ENCODE measurements around the gene OR8A1.
A peak's percentile ranks its signal among the peaks of the same experiment; 100 is the strongest.

The OR8A1 gene

GRCh38 chr11:124569697-124570096 lies at the start of gene OR8A1:
Gene OR8A1 (plus strand): TSS chr11:124569997. CDS start chr11:124570120, 123 bp downstream.
- no peak for DNase-seq

DNA sequence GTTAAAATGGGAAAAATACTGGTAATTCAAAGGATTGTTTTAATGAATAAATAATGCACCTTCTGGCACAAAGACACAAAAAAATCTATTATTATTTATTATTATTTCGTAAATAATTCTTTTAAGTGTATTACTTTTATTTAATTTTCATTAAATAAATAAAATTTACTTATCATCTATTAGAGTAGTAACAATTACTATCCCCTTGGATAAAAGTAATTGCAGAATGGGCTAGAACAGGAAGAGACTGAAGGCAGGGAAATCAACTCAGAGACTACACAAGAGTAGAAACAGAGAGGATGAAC lies 49.3 kb upstream of the OR8A1 start:
- DNase-seq: no peak

DNA sequence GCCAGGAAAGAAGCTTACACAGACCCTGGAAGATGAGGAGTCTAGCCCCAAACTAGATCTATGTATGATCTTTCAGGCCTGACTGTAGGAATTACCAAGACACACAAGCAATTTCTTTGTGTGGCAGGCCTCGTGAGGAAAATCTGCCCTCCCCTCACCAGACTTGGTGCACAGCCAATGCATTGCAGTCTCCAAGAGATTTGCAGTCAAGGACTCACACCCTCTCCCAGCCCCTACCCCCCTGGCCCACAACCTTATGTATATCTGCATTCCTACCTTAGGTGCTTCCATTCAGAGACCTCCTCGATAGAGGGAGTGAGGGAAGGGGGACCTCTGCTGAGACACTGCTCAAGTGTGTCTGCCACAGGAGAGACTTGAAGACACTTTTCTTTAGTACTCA lies 36.2 kb upstream of the OR8A1 start:
- DNase-seq: no peak

- DNase-seq: no peak
Measured at GRCh38 chr11:124534051-124534450, 35.7 kb upstream of the OR8A1 start.

- DNase-seq: no peak
Measured at GRCh38 chr11:124535552-124536232, 34.1 kb upstream of the OR8A1 start.

DNA sequence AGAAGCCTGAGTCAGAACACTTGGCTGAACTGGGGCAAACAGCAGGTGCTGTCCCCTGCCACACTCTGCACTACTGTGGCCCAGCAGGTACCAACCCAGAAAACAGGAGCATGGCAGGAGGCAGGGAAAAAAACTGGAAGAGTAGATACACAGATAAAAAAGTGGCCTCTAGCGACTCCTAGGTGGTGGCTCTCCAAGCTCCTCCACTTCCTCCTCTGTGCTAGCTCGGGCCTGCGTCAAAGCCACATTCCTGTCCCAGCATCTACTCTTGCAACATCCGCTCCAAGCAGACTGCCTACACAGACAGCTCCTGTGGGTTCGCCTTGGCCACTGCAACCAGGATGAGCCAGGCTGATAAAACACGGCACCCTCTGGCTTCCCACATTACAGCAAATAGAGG lies 33.3 kb upstream of the OR8A1 start:
- no peak for DNase-seq

DNA sequence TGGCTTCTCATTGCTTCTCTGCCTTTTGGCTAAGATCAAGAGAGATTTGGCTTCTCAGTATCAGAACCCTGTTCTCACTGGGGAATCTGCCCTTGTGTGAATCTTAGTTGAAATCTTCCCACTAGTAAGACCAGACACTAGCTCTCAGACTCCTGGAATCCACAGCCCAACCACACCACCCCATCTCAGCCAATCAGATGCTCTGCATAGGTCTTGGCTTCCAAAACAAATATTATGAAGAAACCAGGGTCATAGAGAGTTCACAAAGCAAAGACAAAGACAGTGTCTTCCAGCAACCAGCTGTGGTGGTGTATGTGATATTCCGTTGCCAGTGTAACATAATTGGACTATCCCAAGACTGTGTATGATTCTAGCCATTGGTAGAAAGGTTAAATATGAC lies 31.8 kb upstream of the OR8A1 start:
- DNase-seq: no peak

- no peak for DNase-seq
Measured at GRCh38 chr11:124541204-124541603, 28.6 kb upstream of the OR8A1 start.

DNA sequence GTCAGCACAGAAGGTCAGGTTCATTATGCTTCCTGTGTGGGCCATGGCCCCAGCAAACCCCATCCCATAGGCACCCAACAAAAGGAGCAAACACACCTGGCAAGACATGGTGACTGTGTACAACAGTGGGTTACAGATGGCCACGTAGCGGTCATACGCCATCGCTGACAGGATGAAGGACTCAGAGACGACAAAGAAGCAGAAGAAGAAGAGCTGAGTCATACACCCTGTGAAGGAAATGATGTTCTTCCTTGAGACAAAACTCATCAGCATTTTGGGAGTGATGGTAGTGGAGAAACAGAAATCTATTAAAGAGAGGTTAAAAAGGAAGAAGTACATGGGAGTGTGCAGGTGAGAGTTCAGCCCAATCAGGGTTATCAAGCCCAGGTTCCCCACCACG lies 26.7 kb upstream of the OR8A1 start:
- DNase-seq: no peak

DNA sequence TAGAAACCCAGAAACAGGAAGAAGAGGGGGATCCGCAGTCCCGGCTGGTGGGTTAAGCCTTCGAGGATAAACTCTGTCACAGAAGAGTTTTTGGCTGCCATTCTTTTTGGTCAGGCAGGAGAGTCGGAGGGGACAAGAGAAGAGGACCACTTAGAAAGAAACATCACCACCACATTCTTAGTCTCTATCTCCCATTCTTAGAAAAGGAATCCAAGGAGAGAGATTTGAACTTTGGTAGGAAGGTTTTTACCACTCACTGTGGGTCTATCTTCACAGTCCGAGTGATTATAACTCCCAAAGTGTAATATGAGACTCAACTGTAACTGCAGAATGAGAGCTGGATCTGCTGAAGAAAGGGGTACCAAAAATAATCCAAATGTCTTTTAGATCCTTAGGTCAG lies 26.2 kb upstream of the OR8A1 start, which contains the start of gene OR8B12:
Gene OR8B12 (minus strand): TSS at position 101 of the 400 bp plus-strand sequence. CDS start 0 bp downstream, at position 101.
- no peak for DNase-seq

GRCh38 chr11:124551189-124551588 lies 18.6 kb upstream of the OR8A1 start:
- DNase-seq: no peak

- no peak for DNase-seq
Measured at GRCh38 chr11:124551987-124552386, 17.8 kb upstream of the OR8A1 start.

DNA sequence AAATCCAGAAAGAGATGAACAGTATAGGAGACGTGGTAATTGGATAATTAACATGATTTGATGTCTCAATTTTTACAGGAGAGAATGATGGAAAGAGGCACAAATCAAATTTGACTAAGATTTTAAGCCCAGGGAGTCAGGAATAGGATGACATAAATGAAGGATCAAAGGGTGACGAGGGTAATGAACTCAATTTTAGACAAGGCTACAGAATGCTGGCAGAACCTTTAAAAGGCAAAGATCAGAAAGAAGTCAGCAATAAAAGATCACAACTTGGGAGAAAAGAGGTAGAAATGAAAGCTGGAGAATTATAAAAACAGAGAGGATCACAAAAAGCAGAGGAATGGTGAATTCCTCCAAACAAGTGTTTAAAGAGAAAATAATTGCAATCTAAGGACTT lies 13.0 kb upstream of the OR8A1 start:
- no peak for DNase-seq

GRCh38 chr11:124570160-124570559 lies 363 bp downstream of the OR8A1 start:
- no peak for DNase-seq

GRCh38 chr11:124577716-124578427 lies 8.1 kb downstream of the OR8A1 start:
- no peak for DNase-seq

DNA sequence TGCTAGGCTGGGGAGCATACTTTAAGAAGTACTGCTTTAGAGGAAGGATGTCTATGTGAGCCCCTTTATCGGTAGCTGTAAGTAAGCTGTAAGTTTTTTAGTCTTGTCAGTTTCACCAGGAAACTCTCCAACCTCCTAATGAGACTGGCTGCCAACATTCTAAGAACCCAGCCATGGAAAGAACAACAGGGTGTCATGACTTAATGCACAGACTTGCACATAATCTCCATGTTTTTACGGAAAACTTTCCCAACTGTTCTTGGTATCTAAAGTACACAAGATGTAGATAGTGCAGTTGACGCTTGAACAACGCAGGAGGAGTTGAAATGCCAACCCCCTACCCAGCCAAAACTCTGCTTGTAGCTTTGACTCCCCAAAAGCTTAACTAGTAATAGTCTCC lies 9.0 kb downstream of the OR8A1 start:
- no peak for DNase-seq

GRCh38 chr11:124581817-124582216 lies 12.0 kb downstream of the OR8A1 start:
- DNase-seq: no peak

- no peak for DNase-seq
Measured at GRCh38 chr11:124582565-124582964, 12.8 kb downstream of the OR8A1 start.

DNA sequence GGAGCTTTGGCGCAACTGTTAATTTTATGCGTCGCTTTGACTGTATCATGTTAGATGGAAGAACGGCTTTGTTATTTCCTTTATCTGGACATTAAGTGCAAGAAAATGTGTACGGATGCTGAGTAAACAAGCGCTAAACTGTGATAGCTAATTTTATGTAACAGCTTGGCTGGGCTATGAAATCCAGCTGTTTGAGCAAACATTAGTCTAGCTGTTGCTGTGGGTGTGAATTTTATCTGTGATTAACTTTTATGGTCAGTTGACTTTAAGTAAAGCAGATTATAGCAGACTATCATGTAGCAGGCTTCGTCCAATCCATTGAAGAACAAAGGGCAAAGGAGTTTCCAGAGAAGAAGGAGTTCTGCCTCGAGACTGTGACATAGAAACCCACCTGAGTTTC lies 14.0 kb downstream of the OR8A1 start:
- no peak for DNase-seq

DNA sequence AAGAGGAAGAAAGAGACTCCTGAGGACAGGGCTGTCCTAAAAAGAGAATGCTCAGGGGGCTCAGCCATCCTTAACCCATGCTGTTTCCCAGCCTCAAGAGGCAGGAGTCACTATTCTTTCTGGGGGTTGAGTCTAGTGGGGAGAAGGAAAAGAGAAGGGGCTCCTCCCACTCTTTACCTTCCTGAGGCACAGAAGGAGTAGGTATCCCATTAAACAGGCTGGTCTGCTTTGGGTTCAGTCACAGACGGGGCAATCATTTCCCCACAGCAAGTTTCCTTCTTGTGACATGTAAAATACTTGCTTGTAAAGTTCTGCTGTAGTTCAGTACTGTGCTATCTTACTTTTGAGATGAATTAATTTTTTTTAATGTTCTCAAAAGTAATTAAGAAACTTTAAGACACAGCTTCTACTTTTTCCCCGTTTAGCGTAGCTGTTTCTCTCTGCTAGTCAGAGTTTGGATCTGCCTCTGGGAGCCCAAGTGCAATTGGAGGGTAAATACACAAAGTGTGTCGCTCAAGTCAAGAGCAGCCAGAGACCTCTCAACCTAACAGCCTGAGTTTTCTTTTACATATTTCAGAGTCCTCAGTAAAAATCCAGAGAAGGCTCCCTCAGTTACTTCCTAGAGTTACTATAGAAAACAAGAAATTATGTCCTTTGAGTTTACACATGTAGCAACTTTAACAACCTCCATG lies 15.0 kb downstream of the OR8A1 start:
- no peak for DNase-seq

DNA sequence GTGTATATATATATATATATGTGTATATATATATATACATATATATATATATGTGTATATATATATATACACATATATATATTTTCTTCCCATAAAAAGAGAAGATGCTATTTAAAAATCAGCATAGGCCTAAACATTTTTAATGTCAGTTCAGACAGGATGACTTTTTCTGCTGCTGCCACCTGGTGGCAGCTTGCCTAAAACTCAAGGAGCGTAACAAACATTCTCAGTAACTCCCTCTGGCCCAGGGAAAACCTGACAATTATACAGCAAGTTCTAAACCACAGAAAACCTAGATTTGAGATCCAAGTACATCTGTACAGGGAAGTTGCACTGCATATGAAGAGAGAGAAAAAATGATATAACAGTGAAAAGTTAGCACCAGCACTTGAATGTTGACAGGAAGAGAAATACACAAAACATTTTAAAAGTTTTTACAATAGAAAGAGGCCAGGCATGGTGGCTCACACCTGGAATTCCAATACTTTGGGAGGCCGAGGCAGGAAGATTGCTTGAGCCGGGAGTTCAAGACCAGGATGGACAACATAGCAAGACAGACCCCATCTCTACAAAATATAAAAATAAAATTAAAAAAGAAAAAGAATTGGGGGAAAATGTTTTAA lies 16.6 kb downstream of the OR8A1 start:
- peak; percentile 59 for DNase-seq

DNA sequence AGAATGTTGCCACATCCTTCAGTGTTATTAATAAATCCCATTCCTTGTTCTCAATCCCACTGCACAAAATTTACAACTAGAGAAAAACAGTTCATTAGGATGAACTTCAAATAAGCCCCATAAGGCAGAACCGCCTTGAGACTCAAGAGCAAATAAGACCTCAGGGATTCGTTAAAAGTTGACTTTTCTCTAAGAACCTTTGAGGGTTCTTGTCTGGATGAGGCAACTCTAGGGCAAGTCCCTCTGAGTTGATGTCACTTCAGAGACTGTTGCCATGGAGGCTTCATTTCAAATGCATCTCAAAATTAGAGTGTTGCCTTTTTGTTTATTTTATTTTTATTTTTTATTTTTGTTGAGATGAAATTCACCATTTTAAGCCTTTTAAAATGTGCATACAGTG lies 21.6 kb downstream of the OR8A1 start:
- no peak for DNase-seq

DNA sequence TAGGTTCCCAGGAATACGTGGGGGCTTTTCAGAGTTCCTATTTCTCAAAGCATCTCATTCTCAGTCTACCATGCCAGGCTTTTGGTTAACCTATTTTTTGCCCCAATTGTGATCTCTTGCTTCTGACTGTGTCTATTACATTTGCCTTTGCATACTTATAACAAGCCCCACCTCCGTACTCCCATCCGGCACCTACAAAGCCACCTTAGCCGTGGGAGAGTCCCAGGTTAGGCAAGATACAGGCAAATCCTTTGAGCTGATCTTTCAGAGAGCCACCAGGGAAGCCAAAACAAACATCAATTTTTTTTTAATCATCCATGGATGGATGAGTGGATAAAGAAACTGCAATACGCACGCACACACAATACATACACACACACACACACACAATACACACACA lies 22.8 kb downstream of the OR8A1 start:
- no peak for DNase-seq

GRCh38 chr11:124595302-124595701 lies 25.5 kb downstream of the OR8A1 start:
- no peak for DNase-seq

All from NCI-H1092 (cell line).